Femur (tissue), 1 donor: ENCODE results near the gene GJD4.
A peak's percentile ranks its signal among the peaks of the same experiment; 100 is the strongest.

Experiments used
- DNase-seq: peaks from one replicate; pipeline ENCODE4 v3.0.0-alpha.2; 2017

GJD4 gene

GRCh38 chr10:35579726-35580422 lies 25.3 kb upstream of the GJD4 start:
- DNase-seq: peak; percentile 50

- no peak for DNase-seq
These were observed 24.7 kb upstream of the GJD4 start for GRCh38 chr10:35580423-35580770.

- DNase-seq: no peak
These were observed 23.5 kb upstream of the GJD4 start for GRCh38 chr10:35581655-35582054.

- no peak for DNase-seq
These were observed 20.2 kb upstream of the GJD4 start for GRCh38 chr10:35584946-35585345.

- no peak for DNase-seq
These were observed 19.8 kb upstream of the GJD4 start for GRCh38 chr10:35585356-35585755.

- DNase-seq: no peak
These were observed 19.1 kb upstream of the GJD4 start for GRCh38 chr10:35585903-35586535.

GRCh38 chr10:35588836-35589235 lies 16.3 kb upstream of the GJD4 start:
- no peak for DNase-seq

GRCh38 chr10:35592441-35592840 lies 12.7 kb upstream of the GJD4 start:
- no peak for DNase-seq

- DNase-seq: no peak
These were observed 10.7 kb upstream of the GJD4 start for GRCh38 chr10:35594115-35595079.

- no peak for DNase-seq
These were observed 10.0 kb upstream of the GJD4 start for GRCh38 chr10:35595106-35595505.

- no peak for DNase-seq
These were observed 6.8 kb upstream of the GJD4 start for GRCh38 chr10:35598379-35598778.

- DNase-seq: no peak
These were observed 4.9 kb upstream of the GJD4 start for GRCh38 chr10:35600193-35600592.

- no peak for DNase-seq
These were observed 1.3 kb downstream of the GJD4 start for GRCh38 chr10:35606430-35606829.

GRCh38 chr10:35607475-35608327 lies 2.6 kb downstream of the GJD4 start:
- DNase-seq: peak; percentile 31

- no peak for DNase-seq
These were observed 3.2 kb downstream of the GJD4 start for GRCh38 chr10:35608328-35608672.

GRCh38 chr10:35611750-35612149 lies 6.6 kb downstream of the GJD4 start:
- no peak for DNase-seq

GRCh38 chr10:35612385-35613106 lies 7.4 kb downstream of the GJD4 start:
- DNase-seq: no peak

- no peak for DNase-seq
These were observed 7.9 kb downstream of the GJD4 start for GRCh38 chr10:35613107-35613440.

- DNase-seq: no peak
These were observed 8.6 kb downstream of the GJD4 start for GRCh38 chr10:35613597-35614226.

GRCh38 chr10:35614312-35614711 lies 9.2 kb downstream of the GJD4 start:
- DNase-seq: no peak

GRCh38 chr10:35626971-35627507 lies 21.9 kb downstream of the GJD4 start:
- no peak for DNase-seq

GRCh38 chr10:35631404-35631803 lies 26.3 kb downstream of the GJD4 start:
- no peak for DNase-seq
